ENCODE data around the gene PTPRCAP.

PTPRCAP gene

DNA sequence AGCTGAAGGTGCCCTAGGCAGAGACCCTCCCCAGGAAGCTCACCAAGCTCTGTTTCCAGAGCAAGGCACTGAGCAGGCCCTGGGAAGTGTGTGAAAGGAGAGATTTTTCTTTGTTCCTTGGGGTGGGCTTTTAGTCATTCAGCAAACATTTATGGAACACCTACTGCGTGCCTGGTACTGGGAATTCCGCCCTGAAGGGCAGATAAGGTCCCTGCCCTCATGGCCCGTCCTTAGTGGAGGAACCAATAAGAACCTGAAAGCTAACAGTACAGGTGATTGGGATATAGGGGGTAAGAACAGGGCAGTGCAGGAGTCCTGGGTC, 27.7 kb upstream of the PTPRCAP start:
- DNase-seq: no peak

DNA sequence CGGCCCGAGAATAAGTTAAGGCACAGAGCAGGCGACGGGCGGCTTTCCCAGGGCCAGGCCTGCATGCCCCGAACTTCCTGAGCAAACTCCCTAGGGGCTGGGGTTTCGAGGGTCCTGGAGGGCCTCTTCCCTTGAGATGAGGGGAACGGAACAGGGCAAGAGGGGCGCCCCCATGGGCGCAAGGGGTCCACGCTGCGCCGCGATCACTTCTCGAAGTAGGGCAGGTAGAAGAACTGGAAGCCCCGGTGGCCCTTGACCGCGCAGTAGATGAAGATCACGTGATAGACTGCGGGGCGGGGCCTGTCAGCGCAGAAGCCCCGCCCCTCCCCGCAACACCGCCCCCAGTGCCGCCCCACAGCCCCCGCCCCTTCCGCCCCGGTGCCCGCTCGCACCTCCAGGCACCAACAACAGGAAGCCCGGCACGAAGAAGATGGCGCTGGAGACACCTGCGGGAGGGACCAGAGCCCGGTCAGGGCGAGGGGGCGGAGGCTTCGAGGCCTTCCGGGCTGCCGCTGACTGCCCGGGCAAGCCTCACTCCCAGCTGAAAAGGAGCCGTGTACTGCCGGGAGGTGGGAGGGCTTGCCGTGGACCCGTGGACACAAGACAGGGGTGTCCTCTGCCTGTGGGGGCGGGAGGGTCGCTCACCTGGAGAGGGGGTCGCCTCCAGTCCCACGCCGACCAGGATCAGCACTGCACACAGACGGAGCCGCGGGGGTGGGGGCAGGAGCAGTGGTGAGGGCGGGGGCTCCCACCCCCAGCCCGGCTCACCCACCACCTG, 27.1 kb upstream of the PTPRCAP start:
- peak; percentile 56 for DNase-seq

DNA sequence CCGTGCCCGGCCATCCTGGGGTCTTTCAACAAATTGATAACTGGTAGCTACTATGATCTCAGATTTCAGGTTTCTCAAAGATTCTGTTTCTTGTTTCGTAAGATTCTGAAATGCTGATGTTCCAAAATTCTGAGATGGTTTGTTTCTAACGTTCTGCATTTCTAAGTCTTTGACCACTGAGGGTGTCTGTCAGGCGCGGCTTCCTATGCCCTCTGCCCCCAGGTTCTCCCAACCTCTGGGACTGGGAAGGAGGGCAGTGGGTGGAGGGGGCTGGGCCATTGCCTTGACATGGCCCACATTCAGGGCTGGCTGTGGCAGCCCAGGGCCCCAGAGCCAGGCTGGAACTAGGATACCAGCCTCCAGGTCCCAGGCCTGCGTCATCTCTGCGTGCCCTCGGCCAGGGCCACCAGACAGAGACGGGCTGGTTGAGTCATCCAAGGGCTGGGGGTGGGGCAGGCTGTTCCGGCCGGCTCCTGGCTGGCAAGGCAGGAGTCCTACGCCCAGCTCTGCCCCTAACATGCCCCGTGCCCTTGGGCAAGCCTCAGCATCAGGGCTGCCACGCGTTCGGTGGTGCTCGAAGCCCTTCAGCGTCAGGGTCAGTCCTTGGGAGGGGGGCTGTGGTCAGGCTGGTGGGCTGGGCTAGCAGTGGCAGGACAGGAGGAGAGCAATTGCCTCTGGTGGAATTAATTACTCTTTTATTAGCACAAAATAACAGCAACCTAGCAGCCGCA, 26.4 kb upstream of the PTPRCAP start:
- DNase-seq: no peak

DNA sequence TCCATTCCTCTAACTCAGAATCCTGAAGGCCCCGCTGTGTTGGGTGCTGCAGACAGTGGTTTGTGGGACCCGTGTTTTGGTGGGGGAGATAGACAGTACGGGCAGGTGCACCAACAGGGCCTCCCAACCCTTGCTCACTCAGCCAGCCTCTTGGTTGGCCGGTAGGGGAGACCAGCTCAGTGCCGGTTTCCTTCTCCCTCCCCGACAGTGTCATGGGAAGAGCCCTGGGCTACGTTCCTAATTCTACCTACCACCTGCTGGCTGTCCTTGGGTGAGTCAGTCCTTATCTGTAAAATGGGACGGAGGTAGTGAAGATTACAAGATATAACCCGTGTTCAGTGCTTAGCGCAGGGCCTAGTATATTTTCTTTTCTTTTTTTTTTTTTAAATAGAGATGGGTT, 25.7 kb upstream of the PTPRCAP start:
- no peak for DNase-seq

DNA sequence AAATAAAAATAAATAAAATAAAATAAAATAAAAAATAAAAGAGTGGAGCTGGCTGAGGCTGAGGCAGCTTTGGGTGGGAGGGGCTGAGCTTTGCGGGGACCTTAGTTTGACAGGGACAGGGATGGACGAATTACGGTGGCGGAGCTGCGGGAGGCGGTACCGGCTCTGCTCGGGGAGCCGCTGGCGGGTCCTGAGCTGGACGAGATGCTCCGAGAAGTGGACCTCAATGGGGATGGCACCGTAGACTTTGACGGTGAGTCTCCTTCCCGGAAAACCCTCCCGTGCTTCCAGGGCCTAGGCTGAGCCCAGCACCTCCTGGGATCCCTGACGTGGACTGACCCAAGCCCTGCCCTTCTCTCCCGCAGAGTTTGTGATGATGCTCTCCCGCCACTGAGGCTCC, 20.8 kb upstream of the PTPRCAP start:
- DNase-seq: no peak

DNA sequence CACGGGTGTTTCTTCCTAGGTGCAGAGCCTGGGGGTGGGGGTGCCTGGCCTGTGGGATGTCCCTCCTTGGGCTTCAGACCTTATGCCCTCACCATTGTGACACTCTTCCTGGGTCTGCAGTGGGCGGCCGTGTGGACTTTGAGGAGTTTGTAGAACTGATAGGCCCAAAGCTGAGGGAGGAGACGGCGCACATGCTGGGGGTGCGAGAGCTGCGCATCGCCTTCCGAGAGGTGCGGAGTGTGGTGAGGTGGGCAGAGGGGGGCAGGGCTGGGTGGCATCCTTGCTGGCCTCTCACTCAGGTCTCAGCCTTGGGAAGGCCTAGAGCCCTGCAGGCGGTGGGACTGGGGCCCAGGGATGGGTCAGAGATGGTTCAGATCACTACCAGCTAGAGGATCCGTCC, 20.0 kb upstream of the PTPRCAP start:
- DNase-seq: no peak

DNA sequence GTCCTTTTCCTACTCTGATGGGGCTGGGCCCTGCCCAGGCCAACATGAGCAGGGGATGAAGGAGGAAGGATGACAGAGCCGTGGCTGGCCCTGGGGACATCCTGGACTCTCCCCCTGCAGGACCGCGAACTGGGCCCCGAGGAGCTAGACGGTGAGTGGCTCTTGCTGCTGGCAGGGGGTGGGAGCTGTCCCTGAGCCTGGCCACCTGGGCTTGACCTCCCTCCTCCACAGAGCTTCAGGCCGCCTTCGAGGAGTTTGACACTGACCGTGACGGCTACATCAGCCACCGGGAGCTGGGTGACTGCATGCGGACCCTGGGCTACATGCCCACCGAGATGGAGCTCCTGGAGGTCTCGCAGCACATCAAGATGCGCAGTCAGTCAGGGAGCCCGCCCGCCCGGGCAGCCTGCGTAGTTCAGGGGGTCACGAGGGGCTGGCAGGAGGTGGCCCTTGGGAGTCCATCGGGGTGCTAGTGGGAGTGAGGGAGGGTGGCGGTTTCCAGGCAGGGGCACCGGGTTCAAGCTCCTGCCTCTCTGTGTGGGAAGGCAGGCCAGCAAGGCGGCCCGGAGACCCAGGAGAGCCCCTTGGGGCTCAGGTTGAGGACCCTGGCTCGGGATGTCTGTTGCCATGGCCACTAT, 18.7 kb upstream of the PTPRCAP start:
- no peak for DNase-seq

DNA sequence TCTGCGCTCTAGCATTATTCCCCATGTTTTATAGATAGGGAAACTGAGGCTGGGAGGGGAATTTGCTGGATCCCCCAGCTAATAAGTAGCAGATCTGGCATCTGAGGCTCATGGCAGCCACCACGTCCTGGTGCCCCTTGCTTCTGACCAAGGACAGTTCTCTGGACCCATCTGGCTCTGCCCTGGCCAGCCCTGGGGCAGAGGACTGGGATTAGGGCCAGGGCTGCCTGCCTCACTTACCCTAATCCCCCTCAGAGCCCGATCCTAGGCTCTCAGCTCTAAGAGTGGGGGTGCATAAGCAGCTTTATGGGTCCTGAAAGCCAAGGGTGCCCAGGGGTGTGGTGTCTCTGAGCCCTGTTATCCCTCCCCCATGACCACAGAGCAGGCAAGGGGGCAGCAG, 17.6 kb upstream of the PTPRCAP start, which contains the start of gene CABP4:
Gene CABP4 (plus strand): TSS at position 301 of the 400 bp plus-strand sequence. CDS start 70 bp downstream, at position 371.
- DNase-seq: no peak

DNA sequence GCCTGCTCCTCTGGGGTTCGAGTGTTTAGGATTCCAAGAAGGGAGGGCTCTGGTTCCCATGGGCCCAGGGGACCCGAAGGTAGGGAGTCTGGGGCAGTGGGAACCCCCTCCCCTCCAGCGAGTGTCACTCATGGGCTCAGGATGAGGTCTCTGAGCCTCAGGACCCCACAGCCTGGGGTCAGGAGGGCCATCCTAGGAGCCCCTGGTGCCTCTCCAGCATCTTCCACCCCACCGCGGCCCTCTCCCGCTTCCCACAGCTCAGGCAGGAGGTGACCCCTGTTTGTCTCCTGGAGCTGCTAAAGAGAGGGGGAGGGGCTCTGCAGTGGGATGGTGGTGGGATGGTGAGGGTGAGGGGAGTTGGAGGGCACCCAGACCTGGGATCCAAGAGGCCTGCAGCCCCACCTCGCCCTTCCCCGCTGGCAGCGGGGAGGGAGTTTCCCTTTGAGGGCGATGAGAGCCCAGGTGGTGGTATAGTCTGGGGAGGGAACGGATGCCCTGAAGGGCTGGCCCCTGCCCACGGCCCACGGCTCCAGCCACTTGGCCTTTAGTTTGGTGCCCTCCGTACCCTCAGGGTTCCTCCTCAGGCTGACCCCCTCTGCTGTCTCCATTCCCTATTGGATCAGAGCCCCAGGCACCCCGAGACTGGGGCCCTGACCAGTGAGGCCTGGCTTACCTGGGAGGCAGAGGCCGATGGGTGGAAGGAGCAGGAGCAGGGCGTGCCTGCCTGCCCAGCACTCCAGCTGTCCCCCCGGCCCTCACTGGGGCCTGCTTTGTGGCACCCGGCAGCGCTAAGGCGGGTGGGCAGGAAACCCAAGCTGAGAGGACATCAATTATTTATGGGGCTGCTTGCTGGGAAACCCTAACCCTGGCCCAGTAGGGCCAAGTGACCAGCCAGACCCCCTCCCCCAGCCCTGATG, 16.6 kb upstream of the PTPRCAP start:
- no peak for DNase-seq

DNA sequence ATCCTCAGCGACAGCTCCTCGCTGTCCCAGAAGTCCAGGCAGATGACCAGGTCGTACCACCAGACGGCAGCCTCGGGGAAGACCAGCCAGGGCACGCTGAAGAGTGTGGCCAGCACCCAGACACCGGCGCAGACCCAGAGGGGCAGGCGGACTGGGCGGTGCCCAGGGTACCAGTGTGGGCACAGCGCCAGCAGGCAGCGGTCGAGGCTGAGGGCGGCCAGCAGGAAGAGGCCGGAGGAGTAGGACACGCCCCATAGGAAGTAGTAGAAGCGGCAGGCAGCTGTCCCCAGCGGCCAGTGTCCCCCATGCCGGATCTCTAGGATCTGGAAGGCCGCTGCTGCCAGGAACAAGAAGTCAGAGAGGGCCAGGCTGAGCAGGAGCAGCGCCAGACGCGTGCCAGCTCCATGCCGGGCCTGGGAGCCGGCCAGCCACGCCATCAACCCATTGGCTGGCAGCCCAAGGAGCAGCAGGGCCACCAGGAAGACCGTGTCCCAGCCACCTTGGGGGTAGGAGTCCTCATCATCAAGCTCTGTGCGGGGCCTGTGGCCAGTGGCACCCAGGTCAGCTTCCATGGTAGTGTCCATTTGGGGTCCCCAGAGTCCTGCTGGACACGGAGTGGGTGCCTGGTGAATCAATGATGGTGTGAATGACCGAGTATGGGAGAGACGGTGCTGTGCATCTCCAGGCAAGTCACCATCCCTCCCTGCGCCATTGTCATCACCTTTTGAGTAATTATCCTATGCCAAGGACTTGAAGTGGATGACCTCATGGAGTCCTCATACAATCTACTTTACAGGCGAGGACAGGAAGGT, 14.9 kb upstream of the PTPRCAP start, which contains the start of gene GPR152:
Gene GPR152 (minus strand): TSS at position 589 of the 812 bp plus-strand sequence. CDS start 5 bp downstream, at position 584.
- no peak for DNase-seq

DNA sequence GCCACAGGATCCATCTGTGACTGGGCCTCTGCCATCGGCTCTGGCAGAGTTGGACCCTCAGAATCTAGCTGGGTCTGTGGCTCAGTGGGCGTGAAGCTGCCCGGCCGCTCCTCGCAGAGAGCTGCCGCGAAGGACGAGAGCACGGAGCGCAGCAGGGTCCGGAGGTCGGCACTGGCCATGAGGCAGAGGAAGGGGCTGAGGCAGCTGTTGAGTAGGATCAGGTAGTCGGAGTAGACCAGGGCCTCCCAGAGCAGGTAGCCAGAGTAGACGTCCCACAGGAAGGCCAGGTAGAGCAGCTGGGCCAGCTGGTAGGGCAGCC, 14.1 kb upstream of the PTPRCAP start:
- no peak for DNase-seq

DNA sequence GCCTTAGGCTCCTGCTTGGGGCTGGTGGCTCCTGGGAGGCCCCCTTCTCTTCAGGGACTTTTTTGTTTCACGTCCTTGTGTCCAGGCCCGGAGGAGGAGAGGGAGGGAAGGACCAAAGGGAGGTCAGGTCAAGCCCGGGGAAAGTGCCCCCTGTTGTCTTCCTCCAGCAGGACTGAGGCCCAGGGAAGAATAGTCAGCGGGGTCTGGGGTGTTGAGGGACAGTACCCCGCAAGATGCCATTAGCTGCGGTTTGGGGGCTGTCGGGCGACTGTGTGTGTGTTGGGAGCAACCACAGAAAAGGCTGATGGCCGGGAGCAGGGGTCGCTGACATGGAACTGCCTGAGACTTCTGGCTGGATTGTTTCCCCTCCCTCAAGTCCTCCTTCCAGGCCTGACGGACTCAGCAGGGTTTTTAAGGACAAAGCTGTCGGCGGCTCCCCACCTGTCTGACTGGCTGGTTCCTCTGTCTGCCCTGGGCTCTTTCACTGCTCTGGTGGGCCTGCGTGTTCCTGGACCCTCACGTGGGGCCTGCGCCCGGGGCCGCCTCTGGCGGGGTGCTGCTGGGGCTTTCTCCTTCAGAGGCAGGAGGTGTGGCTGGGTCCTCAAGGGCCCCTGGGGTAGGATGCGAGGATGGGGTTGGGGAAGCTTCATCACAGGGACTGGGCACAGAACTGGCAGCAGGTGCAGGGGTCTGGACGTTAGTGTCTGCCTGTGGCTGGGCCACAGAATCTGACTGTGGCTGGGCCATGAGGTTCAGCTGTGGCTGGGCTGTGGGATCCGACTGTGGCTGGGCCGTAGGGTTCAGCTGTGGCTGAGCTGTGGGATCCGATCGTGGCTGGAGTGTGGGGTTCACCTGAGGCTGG, 13.5 kb upstream of the PTPRCAP start:
- DNase-seq: no peak

DNA sequence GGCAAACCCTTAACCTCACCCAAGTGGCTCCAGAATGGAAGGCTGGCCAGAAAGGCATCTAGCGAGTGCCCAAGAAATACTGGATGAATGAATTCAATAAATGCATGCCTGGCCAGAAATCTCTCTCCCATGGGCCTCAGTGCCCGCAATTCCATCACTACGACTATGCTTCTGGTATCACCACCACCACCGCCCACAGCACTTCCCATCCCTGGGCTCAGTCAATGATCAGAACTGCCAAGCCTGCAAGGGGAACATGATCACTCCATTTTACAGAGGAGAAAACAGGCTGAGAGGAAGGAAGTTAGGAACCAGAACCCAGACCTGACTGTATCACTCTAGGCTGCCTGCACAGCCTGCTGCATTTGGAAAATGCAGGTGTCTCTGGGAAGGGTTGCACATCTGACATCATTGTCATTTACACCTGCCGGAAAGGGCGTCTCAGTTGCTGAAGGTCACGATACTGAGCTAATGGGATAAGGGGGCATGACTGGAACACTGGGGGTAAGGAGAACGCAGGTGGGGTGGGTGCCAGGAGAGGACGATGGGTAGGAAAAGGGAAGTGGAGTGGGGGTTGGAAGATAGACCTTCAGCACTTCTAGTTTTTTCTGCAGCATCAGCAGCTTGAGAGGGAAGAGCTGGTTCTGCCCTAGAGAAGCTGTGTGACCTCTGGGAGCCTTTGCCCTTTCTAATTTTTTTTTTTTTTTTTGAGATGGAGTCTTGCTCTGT, 11.8 kb upstream of the PTPRCAP start:
- no peak for DNase-seq

DNA sequence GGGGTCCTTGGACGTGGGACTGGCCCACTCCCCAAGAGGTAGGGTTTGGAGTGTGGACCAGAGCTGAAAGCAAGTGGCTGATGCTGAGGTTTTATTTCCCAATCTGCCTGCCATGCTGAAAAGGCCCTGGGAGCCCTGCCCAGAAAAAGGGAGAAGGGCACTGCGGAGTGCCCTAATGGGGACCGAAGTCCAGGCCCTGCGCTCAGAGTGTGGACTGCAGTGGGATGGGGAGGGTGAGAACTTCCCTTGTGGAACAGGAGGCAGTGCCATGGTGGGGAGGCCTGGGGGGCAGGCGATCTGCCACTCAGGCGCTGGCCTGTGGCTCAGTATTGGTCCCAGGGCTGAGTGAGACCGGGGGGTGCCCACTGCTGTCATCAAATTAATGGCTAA, 10.7 kb upstream of the PTPRCAP start:
- DNase-seq: no peak

DNA sequence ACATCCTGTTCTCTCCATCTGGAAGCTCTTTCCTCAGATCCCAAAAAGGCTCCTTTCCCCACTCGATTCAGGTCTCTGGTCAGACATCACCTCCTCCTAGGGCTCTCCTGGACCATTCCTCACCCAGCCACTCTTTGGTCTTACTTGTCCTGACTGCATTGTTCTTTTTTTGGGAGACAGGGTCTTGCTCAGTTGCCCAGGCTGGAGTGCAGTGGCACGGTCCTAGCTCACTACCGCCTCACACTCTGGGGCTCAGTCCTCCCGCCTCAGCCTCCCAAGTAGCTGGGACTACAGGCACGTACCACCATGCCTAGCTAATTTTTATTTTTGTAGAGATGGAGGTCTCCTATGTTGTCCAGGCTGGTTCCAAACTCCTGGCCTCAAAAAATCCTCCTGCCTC, 8.0 kb upstream of the PTPRCAP start:
- no peak for DNase-seq

DNA sequence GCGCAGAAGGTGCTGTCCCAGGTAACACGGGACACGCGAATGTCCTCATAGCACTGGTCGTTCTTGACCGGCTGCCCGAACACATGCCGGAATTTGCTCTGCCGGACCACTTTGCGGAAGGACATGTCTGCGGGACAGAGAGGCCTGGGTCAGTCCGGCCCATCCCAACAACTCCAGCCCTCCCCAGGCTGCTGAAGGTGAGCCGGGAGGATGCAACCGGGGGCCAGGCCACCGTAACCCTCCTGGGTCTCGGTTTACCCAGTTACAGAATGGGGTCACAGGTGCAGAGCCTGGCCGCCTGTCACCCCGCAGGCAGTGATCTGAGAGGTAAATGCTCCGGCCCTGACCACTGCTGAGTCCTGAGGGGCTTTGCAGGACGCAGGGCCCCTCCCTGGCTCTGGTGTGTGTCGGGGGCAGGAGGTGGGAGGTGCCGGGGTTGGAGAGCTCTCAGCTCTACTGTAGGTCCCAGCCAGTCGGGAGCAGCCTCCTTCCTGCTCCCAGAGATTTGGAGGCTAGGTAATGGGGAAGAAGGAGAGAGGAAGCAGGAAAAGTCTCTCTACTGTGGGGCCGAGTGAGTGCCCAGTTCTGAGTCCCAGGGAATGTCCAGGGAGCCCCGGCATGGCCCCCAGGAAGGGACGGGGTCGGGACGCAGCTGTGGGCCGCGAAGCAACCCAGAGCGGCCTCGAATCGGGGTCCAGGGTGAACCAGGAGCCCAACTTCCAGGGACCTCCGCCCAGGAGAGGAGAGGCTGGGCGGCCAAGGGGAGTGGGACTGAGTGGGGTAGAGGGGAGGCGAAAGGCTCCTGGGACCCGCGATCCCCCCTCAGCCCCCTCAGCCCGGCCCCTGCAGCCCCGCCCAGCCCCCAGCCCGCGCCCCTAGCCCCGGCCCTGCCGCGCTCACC, 5.3 kb upstream of the PTPRCAP start:
- DNase-seq: no peak

DNA sequence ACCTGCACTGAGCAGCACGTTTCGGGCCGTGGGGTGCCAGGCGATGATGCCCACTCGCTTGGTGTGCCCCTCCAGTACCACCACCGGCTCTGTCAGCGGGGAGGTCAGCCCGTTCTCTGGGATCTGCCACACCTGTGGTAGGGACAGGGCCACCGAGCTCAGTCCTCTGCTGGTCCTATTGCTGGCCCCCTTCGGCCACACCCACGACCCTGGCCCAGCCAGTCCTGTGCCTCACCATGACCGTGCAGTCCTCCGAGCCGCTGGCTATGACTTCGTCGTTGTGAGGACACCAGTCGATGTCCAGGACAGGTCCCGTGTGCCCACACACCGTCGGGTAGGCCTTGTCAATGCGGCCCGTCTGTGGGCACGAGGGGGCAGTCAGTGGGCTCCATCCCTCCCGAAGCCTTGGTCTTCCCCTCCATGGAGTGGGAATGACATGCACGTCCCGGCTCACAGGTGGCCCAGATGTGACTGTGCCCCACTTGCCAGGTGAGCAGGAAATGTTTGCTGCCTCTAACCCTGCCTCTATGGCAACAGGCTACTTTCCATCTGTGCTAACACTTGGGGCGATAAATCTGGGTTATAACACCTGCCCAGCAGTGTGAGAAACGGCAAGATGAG, 4.4 kb upstream of the PTPRCAP start:
- no peak for DNase-seq

DNA sequence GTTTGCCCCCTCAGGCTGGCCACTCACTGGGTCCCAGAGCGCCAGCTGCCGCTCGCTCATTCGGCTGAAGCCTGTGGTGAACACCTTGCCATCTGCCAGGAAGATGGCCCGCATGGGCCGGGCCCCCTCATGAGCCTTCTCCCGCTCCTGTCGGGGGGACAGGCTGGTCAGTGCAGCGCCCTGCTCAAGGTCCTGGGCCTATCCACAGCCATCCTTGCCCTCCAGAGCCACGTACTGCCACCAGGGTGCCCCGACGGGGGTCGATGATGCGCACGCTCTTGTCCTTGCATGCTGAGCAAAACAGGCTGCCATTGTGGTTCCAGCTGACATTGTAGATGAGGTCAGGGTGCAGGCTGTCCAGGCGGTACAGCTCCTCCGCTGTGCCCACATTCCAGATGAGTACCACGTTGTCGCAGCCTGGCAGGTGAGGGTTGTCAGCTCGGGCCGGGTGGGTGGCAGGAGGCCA, 3.6 kb upstream of the PTPRCAP start:
- DNase-seq: no peak
